Chondrocyte (in vitro differentiated cells): ENCODE measurements around the gene UBL5. TPM values are rescaled to one million over a fixed set of nuclear protein-coding genes. Genes with fewer than 3 reads are reported as not detected.
A peak's percentile ranks its signal among the peaks of the same experiment; 100 is the strongest.

ENCODE experiments used
- DNase-seq: peaks from one replicate; pipeline ENCODE4 v3.0.0; 2021; ENCODE audit warnings: mixed read lengths, low spot score
- H3K27ac Mint-ChIP-seq: one replicate; pipeline ENCODE4 v1.8.0; 2021; ENCODE audit warnings: mild to moderate bottlenecking, moderate library complexity, mixed read lengths; ENCODE audit not compliant: unreplicated experiment
- H3K27me3 Mint-ChIP-seq: 2 replicates; pipeline ENCODE4 v1.8.0; 2021; ENCODE audit warnings: low read depth, mixed read lengths
- H3K36me3 Mint-ChIP-seq: 2 replicates; pipeline ENCODE4 v1.8.0; 2021; ENCODE audit warnings: low read depth, mixed read lengths
- H3K4me1 Mint-ChIP-seq: 2 replicates; pipeline ENCODE4 v1.8.0; 2021; ENCODE audit warnings: low read depth, mild to moderate bottlenecking, mixed read lengths
- H3K4me3 Mint-ChIP-seq: one replicate; pipeline ENCODE4 v1.8.0; 2021; ENCODE audit warnings: mild to moderate bottlenecking, moderate library complexity, mixed read lengths; ENCODE audit not compliant: unreplicated experiment
- H3K9me3 Mint-ChIP-seq: 2 replicates; pipeline ENCODE4 v1.8.0; 2021; ENCODE audit warnings: low read depth, mixed read lengths
- total RNA-seq: library from RNA; stranded (reverse); gene quantifications from 3 replicates; pipeline ENCODE4 v1.2.1, GENCODE V29; 2021
- TF ChIP-seq, protein P1 (sequence below): fragments of 200-600 bp; sonication (generic); IDR thresholded peaks from 2 replicates; pipeline ENCODE4 v1.5.0; 2021; ENCODE audit warnings: antibody characterized with exemption, mild to moderate bottlenecking, moderate library complexity

UBL5 gene
- total RNA-seq, 1 donor from 2014 or later = 265 TPM

DNA sequence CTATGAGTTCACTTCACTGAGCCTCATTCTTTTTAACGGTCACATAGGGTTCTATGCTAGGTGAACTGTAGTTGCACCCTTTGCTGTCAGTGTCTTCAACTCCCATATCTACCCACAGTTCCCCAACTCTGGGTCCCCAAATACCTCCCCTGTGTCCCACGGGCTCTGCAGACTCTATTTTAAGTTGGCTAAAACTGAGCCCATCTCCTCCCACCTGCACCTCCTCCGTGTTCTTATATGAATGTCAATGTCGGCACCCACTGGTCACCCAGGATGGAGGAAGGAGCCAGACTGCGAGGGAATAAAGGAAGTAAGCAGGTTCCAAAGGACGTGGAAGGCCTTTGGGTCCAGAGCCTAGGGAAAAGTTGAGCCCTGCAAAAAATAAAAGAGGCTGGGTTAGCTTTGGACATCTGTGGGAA lies 6.6 kb downstream of the UBL5 start:
- Mint-ChIP-seq H3K9me3 (no peaks in the 10 kb centered on the region), H3K27me3 (no peaks in the 10 kb centered on the region), H3K4me3 (peak overlapping the region; percentile 89), H3K36me3 (no peaks in the 10 kb centered on the region), H3K4me1 (peaks cover 16% of the 10 kb centered on the region), H3K27ac (peak overlapping the region; percentile 76)
- no peak for DNase-seq
- TF ChIP-seq, protein P1, sequence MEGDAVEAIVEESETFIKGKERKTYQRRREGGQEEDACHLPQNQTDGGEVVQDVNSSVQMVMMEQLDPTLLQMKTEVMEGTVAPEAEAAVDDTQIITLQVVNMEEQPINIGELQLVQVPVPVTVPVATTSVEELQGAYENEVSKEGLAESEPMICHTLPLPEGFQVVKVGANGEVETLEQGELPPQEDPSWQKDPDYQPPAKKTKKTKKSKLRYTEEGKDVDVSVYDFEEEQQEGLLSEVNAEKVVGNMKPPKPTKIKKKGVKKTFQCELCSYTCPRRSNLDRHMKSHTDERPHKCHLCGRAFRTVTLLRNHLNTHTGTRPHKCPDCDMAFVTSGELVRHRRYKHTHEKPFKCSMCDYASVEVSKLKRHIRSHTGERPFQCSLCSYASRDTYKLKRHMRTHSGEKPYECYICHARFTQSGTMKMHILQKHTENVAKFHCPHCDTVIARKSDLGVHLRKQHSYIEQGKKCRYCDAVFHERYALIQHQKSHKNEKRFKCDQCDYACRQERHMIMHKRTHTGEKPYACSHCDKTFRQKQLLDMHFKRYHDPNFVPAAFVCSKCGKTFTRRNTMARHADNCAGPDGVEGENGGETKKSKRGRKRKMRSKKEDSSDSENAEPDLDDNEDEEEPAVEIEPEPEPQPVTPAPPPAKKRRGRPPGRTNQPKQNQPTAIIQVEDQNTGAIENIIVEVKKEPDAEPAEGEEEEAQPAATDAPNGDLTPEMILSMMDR = no peak

DNA sequence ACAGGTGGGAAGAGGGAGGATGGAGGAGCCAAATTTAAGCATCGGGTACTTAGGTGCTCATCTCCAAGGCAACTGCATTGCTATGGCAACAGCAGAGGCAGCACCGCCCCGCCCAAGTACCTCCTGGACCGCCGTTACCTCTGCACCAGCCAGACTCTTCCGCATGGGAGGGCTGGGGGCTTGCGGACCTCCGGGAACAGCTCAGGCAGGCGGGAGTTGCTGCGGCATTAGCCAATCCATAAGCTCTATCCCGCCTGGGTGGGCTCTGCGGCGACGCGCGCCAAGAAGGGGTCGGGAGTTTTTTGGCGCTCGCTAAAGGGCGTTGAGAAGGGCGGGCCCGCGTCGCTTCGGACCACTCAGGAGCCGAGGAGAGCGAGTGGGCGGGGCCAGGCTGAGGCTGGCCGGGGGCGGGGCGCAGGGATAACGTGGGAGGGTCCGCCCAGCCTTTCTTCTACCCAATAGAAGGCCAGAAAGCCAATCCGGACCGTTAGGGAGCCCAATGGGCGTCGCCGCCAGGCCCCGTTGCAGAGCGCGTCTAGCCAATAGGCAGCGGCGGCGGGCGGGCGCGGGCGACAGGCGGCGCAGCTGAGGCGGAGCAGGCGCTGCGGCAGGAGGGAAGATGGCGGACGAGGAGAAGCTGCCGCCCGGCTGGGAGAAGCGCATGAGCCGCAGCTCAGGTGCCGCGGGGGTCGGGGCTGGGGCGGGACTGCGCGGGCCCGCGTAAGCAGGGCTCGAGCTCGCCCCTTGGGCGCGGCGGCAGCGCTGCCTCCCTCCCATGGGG lies 7.2 kb downstream of the UBL5 start, which contains the start of gene PIN1:
TSS of gene PIN1 (plus strand) at position 593 of the 781 bp plus-strand sequence. CDS start at position 620, 27 bp downstream.
- DNase-seq = peak; percentile 100
- Mint-ChIP-seq H3K4me3 (peak within 1 kb of the TSS; percentile 89), H3K27ac (peak within 1 kb of the TSS; percentile 76), H3K27me3 (no peaks in the 10 kb centered on the region), H3K9me3 (no peaks in the 10 kb centered on the region), H3K36me3 (no peaks in the 10 kb centered on the region), H3K4me1 (peaks cover 14% of the 10 kb centered on the region)
- TF ChIP-seq, protein P1 = peak; percentile 80

DNA sequence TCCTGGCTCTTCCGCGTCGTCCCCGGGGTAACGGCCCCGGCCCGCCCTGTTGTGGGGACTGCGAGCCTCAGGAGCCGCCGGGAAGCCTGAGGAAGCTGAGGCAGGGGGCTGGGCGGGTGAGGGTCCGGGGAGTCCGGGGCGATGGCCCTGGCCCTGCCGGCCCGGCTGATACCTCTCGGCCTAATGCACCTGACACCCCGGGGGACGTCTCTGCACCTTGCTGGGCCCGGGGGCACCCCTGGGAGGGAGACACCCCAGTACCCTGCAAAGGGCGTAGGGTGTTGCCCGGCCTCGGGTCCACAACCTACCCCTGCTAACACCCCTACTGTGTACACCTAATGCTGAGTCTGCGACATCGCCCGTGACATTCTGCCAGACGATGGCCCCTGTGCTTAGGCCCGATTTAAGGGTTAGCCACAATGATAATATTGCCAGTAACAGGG lies 7.8 kb downstream of the UBL5 start:
- TF ChIP-seq, protein P1 = peak; percentile 2
- H3K9me3 Mint-ChIP-seq = no peaks in the 10 kb centered on the region
- H3K4me1 Mint-ChIP-seq = peaks cover 12% of the 10 kb centered on the region
- H3K27me3 Mint-ChIP-seq = no peaks in the 10 kb centered on the region
- peak overlapping the region; percentile 89 for H3K4me3 Mint-ChIP-seq
- peaks cover 3% of the 10 kb centered on the region for H3K36me3 Mint-ChIP-seq
- peak overlapping the region; percentile 29 for H3K27ac Mint-ChIP-seq
- no peak for DNase-seq

DNA sequence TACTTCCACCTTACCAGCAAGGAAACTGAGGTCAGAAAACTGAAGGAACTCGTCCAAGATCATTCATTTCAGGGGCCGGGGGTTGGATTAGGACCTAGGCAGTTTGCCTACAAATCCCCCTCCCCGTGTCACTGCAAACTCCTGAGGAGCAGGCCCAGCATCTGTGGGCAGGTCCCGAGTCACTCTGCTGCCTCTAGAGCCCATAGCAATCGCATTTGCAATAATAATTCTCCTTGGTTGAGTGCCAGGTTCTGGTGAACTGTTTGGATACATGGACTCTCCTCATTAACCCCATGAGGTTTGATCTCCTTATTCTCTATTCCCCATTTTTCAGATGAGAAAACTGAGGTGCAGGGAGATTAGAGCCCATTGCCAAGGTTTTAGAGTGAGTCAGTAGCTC lies 8.3 kb downstream of the UBL5 start:
- H3K27me3 Mint-ChIP-seq = no peaks in the 10 kb centered on the region
- H3K36me3 Mint-ChIP-seq = peaks cover 3% of the 10 kb centered on the region
- H3K9me3 Mint-ChIP-seq = no peaks in the 10 kb centered on the region
- no peak for DNase-seq
- peak overlapping the region; percentile 29 for H3K27ac Mint-ChIP-seq
- peak overlapping the region; percentile 89 for H3K4me3 Mint-ChIP-seq
- TF ChIP-seq, protein P1 = no peak
- H3K4me1 Mint-ChIP-seq = peaks cover 12% of the 10 kb centered on the region

DNA sequence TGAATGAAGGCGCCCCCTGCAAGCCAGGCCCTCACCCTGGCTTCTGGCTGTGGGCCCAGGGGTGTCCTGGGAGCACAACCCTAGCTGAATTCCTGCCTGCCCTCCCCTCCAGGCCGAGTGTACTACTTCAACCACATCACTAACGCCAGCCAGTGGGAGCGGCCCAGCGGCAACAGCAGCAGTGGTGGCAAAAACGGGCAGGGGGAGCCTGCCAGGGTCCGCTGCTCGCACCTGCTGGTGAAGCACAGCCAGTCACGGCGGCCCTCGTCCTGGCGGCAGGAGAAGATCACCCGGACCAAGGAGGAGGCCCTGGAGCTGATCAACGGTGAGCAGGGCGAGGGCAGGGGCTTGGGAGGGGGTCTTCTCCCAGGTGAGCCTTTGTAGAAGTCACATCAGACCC lies 10.6 kb downstream of the UBL5 start:
- Mint-ChIP-seq H3K27ac (no peak overlapping the region), H3K27me3 (no peaks in the 10 kb centered on the region), H3K4me3 (no peak overlapping the region), H3K4me1 (peaks cover 12% of the 10 kb centered on the region), H3K36me3 (peaks cover 13% of the 10 kb centered on the region), H3K9me3 (no peaks in the 10 kb centered on the region)
- TF ChIP-seq, protein P1 = no peak
- no peak for DNase-seq
